NCI-H187 (cell line): ENCODE data around the gene GLYAT.

Experiments used
- DNase-seq, 2 experiments: peaks; one replicate each; lab custom pipeline; 2025; lab: John Stamatoyannopoulos, UW

GLYAT gene

DNA sequence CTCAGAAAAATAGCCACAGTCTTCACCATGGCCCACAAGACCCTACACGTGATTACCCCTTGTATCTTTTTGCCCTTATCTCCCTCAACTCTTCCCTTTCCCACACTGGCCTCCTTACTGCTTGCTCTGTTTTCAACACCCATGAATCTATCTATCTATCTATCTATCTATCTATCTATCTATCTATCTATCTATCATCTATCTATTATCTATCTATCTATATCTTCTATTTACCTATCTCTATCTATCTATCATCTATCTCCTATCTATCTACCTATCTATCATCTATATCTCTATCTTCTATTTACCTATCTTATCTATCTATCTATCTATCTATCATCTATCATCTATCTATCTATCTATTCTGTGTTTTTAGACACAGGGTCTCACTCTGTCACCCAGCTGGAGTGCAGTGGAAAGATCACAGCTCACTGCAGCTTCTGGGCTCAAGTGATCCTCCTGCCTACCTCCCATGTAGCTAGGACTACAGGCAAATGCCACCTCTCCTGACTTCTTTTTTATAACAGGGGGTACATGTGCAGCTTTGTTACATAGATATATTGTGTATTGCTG lies 55.1 kb downstream of the GLYAT start:
- no peak for DNase-seq

DNA sequence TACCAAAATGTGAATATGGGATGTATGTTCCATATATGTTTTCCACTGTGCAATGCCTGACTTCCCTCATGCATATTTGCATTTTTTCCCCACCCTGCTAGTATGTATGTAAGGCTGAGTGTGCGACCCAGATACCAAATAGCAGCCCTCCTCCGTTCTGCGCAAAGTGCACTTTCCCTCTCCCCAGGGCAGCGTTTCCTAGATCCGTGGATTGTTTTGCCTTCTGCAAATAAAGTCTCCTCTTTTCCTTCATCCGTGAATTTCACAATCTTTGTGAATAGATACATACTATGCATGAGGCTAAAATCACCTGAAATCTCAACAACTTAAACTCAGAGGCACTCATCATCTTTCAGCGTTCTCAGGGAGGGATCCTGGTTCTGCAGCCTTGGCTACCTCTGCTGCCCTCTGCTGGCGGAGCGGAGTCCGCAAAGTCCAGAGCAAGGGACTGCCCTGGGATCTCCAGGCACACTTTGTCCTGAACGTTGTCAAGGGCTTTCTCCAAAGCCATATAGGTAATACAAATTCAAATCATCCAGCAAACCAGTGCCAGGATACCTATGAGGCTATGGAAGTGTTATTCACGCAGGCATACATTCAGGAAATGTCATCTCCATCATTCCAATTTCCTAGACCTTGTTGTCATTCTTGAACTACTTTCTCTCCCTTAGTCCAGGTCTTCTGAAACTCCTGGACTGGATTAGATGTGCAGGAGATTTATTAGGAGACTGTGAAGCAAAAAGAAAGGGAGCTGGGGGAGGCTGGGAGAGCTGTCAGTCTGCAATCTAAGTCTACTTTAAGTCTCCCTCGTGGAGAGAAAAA lies 56.2 kb downstream of the GLYAT start:
- DNase-seq = peak in 1 of 2 experiments; percentile 15

DNA sequence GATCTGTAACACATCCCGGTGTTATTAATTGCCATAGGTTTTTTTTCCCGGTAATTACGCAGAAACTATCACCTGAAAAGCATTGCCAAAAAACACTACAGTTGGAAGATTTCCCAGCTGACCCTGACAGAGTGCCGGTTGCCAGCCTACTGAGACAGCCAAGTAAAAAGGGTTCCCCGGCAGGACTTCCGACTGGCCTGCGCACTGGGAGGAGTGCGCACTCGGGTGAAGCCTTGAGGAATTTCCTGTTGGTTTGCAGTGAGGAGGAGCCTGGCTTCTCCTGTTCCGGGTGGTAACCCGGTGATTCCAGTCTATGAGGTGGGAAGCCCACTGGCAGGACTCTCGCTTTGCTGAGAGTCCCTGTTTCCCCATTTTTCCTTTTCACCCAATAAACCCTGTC lies 57.1 kb downstream of the GLYAT start:
- no peak for DNase-seq

DNA sequence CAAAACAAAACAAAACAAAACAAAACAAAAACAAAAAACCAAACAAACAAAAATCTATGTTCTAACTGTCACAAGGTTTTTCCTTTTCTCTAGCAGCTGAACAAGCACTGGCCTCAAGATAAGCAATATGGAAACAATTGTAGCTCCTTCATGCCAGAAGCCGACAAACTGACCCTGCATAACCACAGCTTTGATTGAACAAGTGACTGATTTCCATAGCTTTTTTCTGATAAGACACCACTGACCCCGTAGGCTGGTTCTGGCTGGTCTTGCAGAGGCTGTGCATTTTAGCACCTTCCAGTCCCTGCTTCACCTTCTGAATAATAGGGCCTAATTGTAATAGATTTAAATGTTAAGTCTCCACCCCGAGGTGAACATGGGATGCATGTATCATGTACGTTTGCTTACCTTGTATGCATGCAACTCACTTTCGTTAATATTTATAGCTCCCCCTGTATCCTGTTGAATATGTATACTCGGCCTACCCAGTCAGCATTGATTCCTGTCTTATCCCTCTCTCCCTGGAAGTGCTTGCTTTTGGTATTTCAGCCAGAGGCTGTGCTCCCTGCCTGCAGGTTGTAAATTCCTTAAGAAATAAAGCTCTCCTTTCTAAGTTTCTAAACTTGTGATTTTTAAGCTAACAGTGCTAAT lies 59.6 kb downstream of the GLYAT start:
- no peak for DNase-seq

DNA sequence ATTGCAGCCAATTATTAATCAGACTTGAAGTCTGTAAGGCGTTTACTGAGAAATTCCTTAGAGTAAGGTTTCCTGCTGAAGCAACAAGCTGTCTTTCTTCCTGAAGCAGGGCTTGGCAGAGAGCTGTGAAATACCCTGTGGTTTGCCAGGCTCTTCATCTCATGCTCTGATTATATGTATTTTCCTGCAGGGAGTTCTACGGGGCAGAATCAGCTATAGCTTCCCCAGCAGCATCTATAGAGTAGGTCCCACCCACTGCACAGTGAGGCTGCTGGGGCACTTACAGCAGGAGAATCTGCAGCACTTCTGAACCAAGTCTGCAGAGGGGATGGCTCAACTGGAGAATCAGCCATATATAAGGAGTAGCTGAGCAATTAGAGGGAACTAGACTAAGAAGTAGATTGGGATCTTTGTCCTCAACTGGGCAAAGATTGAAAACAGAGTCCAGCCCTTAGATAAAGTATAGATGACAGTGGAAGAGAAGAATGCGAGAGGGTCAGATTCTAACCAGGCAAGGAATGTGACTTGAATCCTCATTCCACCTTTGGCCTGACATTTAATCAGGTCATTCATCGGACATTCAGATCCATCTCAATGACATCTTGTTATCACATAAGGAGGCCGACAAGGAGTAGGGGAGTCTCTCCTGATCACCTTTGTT lies 71.7 kb downstream of the GLYAT start:
- no peak for DNase-seq

DNA sequence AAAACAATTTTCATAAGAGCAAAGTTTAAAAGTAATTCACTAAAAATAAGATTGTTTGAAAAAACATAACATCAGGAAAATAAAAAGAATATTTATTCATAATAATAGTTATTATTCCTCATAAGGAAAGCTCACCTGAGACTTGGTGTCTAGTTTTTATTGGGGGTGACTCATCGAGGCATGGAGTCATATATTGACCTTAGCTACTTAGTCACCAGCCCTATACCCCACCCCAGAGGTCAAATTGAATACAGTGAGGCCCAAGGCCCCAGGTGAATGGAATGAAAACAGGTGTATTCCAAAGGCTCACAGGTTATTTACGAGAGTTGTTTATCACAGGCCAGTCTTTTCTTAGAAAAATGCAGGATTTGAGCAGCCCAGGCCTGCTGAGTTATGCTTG lies 72.3 kb downstream of the GLYAT start:
- no peak for DNase-seq
